Thyroid gland (tissue), 4 donors: ENCODE measurements around the gene PNKD. TPM values are rescaled to one million over a fixed set of nuclear protein-coding genes. Genes with fewer than 3 reads are reported as not detected.

Experiments used
- DNase-seq, 2 donors: peaks; one replicate each; pipeline ENCODE4 v3.0.0-alpha.2; 2019
- H3K27ac ChIP-seq, 3 donors: fragments of 200-600 bp; sonication (generic); 1 replicate in 2 of 3; 2 replicates in 1 of 3; pipeline ENCODE4 v1.5.1; 2016 to 2019; ENCODE audit warnings: mild to moderate bottlenecking in 1 of 3, moderate library complexity in 1 of 3
- H3K27me3 ChIP-seq: fragments of 200-600 bp; sonication (generic); one replicate; pipeline ENCODE4 v1.5.1; 2019
- H3K36me3 ChIP-seq, 2 donors: fragments of 200-600 bp; sonication (generic); one replicate each; pipeline ENCODE4 v1.5.1; 2016 to 2019
- H3K4me1 ChIP-seq, 2 donors: fragments of 200-600 bp; sonication (generic); one replicate each; pipeline ENCODE4 v1.5.1; 2017 to 2019
- H3K4me3 ChIP-seq, 3 donors: fragments of 200-600 bp; sonication (generic); replicated peaks in 1 of 3; 1 replicate in 2 of 3; 2 replicates in 1 of 3; pipeline ENCODE4 v1.5.1; 2016; ENCODE audit warnings: mild to moderate bottlenecking in 1 of 3
- H3K9me3 ChIP-seq: fragments of 200-600 bp; sonication (generic); one replicate; pipeline ENCODE4 v1.5.1; 2017
- CTCF ChIP-seq, 6 experiments: fragments of 200-600 bp in 3 of 6; fragments of 450-650 bp in 3 of 6; sonication (generic) in 3 of 6; IDR thresholded peaks; one replicate each; pipeline ENCODE4 v1.5.1; 2016 to 2019; ENCODE audit warnings: antibody characterized with exemption in 6 of 6, mild to moderate bottlenecking in 2 of 6, inconsistent platforms in 1 of 6, moderate library complexity in 1 of 6
- POLR2A ChIP-seq, 2 donors: fragments of 450-650 bp; IDR thresholded peaks; one replicate each; pipeline ENCODE4 v1.6.1; 2017; ENCODE audit warnings: antibody characterized with exemption in 2 of 2, mild to moderate bottlenecking in 2 of 2, moderate library complexity in 1 of 2
- WGBS, 2 donors: methylation state at CpG; one replicate each; pipeline ENCODE4 v1.1.5; 2017; 5-methylcytosine and 5-hydroxymethylcytosine counted together
- intact Hi-C: fragments of 100-400 bp; cut with DNase I; formaldehyde crosslinking; loops from one replicate; pipeline ENCODE4 v1.15.1; 2023
- total RNA-seq, 4 donors: library from RNA; depleted of rRNA; stranded (reverse); fragments of >200 nt; gene quantifications; one replicate each; pipeline ENCODE4 v1.2.3, GENCODE V29; 2016

The PNKD gene
- total RNA-seq, 4 donors from 2014 or later, result 57.0 to 110 (median 81.8) TPM

GRCh38 chr2:218318241-218318640, 47.9 kb downstream of the PNKD start:
- Histone ChIP-seq H3K9me3 (no peaks in the 10 kb centered on the region), H3K4me3 (no peak overlapping the region), H3K36me3 (no peaks in the 10 kb centered on the region), H3K4me1 (peaks cover 15 to 21% of the 10 kb centered on the region in 2 donors), H3K27ac (no peak overlapping the region), H3K27me3 (no peaks in the 10 kb centered on the region)
- whole genome bisulfite sequencing, 2 donors, result 74 to 81% methylated on average over 5 to 7 of the region's 7 CpGs
- no peak for TF ChIP-seq CTCF (IDR thresholded peaks at IDR 0.05)
- no peak for TF ChIP-seq POLR2A (IDR thresholded peaks at IDR 0.05)
- intact Hi-C loops, result no loop called here
- peak; percentile 70 to 74 for DNase-seq

- intact Hi-C loops, result no loop called here
- H3K9me3 ChIP-seq, result no peaks in the 10 kb centered on the region
- WGBS, 2 donors, result 67 to 75% methylated on average over 6 of the region's 6 CpGs
- DNase-seq, result no peak
- peaks cover 23 to 33% of the 10 kb centered on the region in 2 donors for H3K4me1 ChIP-seq
- H3K36me3 ChIP-seq, result no peaks in the 10 kb centered on the region
- no peak overlapping the region for H3K27ac ChIP-seq
- H3K4me3 ChIP-seq, result no peak overlapping the region
- TF ChIP-seq CTCF (IDR thresholded peaks at IDR 0.05), result no peak
- H3K27me3 ChIP-seq, result no peaks in the 10 kb centered on the region
Observed at GRCh38 chr2:218319813-218320365, 49.6 kb downstream of the PNKD start.

GRCh38 chr2:218320704-218321336, 50.5 kb downstream of the PNKD start:
- no peaks in the 10 kb centered on the region for H3K27me3 ChIP-seq
- WGBS, 2 donors, result 89 to 94% methylated on average over 3 of the region's 3 CpGs
- DNase-seq, result no peak
- no peaks in the 10 kb centered on the region for H3K9me3 ChIP-seq
- no peak overlapping the region for H3K4me3 ChIP-seq
- peaks cover 23 to 40% of the 10 kb centered on the region in 2 donors for H3K4me1 ChIP-seq
- intact Hi-C loops, result no loop called here
- no peak for TF ChIP-seq CTCF (IDR thresholded peaks at IDR 0.05)
- TF ChIP-seq POLR2A (IDR thresholded peaks at IDR 0.05), result no peak
- H3K27ac ChIP-seq, result no peak overlapping the region
- H3K36me3 ChIP-seq, result no peaks in the 10 kb centered on the region

GRCh38 chr2:218322768-218323525, 52.6 kb downstream of the PNKD start:
- H3K4me3 ChIP-seq, result peak overlapping the region; percentile 7 to 63 (median 47)
- peaks cover 23 to 42% of the 10 kb centered on the region in 2 donors for H3K4me1 ChIP-seq
- no peaks in the 10 kb centered on the region for H3K27me3 ChIP-seq
- H3K36me3 ChIP-seq, result no peaks in the 10 kb centered on the region
- intact Hi-C loops, result no loop called here
- no peaks in the 10 kb centered on the region for H3K9me3 ChIP-seq
- TF ChIP-seq POLR2A (IDR thresholded peaks at IDR 0.05) (peak in 1 of 2 donors; percentile 76), CTCF (IDR thresholded peaks at IDR 0.05) (no peak)
- 2 to 3% methylated on average over 18 to 23 of the region's 69 CpGs for WGBS, 2 donors
- DNase-seq, result peak; percentile 93 to 94
- H3K27ac ChIP-seq, result peak overlapping the region; percentile 70 to 93 (median 79)
